GM19351 (cell line): Measurements from ENCODE around the gene ATP6V0C.

Experiments used
- ATAC-seq: cut with Tn5 transposase; IDR thresholded peaks from one replicate; pipeline ENCODE4 v1.9.1; 2021; ENCODE audit warnings: mild to moderate bottlenecking, moderate library complexity; ENCODE audit not compliant: unreplicated experiment

Gene ATP6V0C

DNA sequence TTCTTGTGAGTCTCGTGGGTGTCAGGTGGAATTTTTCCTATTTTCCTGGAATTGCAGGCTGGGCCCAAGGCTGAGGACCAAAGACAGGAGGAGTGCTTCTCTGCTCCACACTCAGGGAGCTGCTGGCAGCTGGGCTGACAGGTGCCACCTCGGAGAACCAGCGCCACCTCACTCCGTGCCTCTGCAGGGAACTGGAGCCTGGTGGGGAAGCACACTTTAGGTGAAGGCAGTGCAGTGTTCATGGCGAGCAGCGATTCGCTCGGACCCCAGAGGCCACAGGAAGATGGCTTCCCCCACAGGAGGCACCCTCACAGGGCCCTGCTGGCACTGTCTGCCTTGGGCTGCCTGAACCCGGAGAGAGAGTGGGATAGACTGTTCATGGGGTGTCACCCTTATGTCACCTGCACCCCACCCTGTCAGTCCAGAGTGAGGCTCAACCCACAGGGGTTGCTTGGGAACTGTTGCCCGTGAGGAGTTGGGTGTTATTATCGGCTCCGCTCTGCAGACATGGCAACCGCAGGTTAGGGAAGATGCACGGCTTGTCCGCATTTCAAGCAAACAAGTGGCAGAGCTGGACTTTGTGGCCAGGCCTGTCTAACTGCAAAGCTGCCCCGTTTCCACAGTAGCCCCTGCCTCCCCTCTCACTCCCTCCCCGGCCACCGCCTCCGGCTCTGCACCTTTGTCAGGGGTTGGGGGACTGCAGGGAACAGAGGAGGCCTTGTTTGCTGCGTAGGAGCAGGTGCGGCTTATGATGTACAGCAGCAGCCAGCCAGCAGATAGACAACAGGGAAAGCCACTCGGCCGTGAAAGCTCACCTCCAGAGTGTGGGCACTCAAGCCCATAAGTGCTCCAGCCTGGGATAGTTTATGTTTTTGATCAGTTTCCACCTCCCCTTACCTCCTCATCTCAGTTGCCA, 23.3 kb upstream of the ATP6V0C start:
- no peak for ATAC-seq

GRCh38 chr16:2492292-2492691, 21.5 kb upstream of the ATP6V0C start:
- no peak for ATAC-seq

- no peak for ATAC-seq
Observed at GRCh38 chr16:2493605-2494004, 20.1 kb upstream of the ATP6V0C start.

- ATAC-seq = no peak
Observed at GRCh38 chr16:2494616-2495015, 19.1 kb upstream of the ATP6V0C start.

DNA sequence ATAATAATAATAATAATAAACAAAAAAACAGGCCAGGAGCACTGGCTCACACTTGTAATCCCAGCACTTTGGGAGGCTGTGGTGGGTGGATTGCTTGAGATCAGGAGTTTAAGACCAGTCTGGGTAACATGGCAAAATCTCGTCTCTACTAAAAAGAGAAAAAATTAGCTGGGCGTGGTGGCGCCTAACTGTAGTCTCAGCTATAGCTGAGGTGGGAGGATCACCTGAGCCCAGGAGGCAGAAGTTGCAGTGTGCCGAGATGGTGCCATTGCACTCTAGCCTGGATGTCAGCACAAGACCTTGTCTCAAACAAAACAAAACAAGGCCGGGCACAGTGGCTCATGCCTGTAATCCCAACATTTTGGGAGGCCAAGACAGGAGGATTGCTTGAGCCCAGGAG, 18.7 kb upstream of the ATP6V0C start:
- ATAC-seq = no peak

- no peak for ATAC-seq
Observed at GRCh38 chr16:2496223-2497115, 17.3 kb upstream of the ATP6V0C start.

GRCh38 chr16:2497116-2497630, 16.6 kb upstream of the ATP6V0C start:
- no peak for ATAC-seq

DNA sequence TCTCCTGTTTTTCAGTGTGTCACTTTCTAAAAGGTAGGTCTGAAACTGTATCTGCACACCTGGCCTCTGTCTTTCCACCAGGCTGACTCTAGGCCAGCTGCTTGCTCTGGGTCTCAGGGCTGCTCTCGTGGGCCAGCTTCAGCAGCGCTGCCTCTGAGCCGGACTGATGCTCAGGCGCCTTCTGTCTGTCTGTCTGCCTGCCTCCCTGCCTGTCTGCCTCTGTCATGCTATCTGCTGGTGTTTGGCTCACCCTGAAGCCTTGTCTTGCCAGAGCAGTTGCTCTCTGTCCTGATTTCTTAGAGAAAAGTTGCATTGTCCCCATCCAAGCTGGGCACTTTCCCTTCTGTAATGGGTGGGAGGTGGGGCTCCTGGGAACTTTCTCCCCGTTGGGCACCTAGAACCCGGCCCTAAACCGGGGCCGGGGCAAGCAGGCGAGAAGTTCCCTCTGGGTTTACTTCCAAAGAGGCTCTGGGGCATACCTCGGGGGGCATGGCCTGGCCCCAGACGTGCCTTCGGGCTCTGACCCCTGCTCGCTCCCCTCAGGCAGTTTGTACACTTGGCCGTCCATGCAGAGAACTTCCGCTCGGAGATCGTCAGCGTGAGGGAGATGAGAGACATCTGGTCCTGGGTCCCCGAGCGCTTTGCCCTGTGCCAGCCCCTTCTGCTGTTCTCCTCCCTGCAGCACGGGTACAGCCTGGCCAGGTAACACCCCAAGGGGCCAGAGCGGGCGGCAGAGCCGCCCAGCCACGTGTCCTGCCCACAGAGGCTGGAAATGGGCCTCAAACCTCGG, 15.9 kb upstream of the ATP6V0C start:
- no peak for ATAC-seq

DNA sequence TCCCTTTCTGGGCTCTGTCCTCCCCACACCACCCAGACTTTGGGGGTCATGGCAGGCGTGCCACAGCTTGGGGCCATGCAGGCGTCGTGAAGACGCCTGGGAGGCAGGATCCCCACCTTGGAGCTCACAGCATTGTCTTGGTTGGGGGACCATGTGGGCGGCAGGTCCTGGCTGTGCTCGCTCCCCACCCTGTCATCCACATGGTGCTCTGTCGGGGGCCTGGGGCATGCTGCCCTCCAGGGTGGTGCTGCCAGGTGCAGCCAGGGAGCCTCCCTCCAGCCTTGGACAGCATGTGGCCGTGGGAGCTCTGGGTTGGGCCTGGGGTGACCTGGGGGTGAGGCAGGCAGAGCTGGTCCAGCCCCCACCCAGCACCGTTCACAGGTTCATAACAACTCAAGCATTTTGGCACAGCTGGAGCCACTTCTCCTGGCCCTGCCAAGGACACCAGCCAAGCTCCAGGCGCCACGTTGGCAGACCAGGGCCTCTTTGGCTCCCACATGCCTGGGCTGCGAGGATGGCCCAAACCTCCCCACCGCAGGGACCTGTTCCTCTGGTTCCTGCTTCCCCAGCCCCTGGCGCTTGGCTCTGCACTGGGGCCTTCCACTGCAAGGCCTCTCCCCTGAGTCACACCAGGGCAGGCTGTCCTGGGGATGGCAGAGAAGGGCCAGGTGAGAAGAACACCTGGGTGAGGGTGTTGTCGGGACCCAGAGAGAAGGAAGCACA, 15.1 kb upstream of the ATP6V0C start:
- no peak for ATAC-seq

- no peak for ATAC-seq
Observed at GRCh38 chr16:2499454-2499853, 14.3 kb upstream of the ATP6V0C start.

- ATAC-seq = no peak
Observed at GRCh38 chr16:2499890-2500429, 13.8 kb upstream of the ATP6V0C start.

DNA sequence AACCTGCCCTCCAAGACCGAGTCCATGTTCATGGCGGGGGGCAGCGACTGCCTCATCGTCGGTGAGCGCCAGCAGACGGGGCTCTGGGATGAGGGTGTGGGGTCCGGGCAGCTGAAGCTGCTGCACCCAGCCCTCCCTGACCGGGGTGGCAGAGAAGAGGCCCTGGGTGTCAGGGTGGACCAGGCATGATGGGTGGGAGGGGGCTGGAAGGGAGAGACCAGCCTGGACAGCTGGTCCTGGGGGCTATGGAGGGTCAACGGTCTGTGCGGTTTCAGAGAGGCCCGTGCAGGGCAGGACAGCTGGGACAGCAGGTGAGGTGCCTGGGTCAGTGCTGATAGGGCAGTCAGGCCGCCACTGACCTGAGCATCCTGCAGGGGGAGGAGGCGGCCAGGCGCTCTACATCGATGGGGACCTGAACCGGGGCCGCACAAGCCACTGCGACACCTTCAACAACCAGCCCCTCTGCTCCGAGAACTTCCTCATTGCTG, 13.3 kb upstream of the ATP6V0C start:
- ATAC-seq = no peak

DNA sequence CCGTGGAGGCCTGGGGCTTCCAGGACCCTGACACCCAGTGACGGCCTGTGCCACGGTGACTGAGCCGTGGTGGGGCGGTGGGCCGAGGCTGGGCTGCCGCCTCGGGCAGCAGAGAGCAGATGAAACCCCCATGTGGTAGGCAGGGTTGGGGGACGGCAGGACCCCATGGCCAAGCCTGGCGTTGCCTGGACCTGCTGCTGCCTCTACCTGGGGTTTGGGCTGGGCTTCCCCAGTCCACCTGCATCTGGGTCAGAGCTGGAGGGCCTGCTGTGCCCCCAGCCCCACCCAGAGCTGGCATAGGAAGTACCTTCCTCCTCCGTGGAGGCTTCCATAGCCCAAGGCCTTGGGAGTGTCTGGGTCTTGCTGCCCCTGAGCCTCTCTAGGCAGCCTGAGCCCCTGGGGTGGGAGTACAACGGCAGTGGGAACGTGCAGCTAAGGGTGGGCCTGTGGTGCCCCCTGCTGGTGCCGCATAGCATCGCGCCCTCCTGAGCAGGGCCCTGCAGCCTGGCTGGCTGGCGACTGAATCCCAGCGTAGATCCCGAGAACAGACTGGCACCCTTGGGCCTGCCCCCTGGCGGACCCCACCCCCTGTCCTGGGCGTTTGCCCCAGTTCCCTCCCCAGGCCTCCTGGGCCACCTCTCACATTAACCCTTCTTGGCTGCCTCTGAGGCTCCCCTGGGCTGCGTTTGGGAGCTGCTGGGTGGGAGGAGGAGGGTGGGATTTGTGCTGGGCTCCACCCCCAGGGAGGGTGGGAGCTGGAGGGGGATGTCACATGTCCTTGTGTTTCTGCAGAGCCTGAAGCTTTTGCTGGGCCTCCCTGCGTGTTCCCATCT, 12.6 kb upstream of the ATP6V0C start:
- no peak for ATAC-seq

DNA sequence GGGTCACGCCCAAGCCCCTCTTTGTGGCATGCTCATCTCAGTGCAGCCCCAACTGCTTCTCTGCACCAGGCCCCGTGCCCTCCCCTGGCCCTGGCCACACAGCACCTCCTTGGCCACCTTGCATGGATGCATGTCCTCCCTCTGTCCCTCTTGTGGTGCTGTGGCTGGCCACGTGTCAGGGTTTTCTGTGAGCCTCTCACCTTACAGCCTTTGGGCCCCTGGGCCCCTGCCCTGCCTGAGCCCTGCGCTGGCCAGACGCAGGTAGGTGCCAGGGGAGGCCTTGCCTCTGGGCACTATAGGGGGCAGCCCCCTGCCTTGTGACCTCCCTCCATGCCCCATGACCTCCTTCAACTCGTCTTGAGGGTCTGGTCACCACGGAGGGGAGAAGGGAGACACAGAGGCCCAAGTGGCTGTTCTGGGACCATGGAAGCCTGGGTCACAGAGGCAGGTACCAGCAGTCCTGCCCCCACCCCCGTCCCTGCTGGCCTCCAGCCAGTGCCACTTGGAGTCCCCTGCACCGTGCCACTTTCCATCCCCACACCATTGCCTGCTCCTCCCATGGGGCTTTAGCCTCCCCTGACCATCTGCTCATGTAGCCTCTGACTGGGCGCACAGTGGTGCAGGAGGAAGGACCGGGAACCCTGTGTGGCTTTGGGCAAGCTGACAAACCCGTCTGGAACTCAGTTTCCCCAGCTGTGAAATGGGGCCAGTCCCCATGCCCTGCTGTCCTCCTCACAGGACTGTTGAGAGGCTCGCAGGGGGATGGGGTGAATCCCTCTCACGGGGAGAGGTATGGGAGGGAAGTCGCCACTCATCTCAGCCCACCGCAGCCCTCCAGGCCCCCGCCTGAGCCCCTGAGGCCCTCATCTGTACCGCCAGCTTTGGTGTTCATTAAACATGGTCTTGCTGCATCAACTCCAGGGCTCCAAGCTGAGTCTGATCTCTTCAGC, 11.5 kb upstream of the ATP6V0C start:
- ATAC-seq = no peak

- no peak for ATAC-seq
Observed at GRCh38 chr16:2505695-2506094, 8.1 kb upstream of the ATP6V0C start.

DNA sequence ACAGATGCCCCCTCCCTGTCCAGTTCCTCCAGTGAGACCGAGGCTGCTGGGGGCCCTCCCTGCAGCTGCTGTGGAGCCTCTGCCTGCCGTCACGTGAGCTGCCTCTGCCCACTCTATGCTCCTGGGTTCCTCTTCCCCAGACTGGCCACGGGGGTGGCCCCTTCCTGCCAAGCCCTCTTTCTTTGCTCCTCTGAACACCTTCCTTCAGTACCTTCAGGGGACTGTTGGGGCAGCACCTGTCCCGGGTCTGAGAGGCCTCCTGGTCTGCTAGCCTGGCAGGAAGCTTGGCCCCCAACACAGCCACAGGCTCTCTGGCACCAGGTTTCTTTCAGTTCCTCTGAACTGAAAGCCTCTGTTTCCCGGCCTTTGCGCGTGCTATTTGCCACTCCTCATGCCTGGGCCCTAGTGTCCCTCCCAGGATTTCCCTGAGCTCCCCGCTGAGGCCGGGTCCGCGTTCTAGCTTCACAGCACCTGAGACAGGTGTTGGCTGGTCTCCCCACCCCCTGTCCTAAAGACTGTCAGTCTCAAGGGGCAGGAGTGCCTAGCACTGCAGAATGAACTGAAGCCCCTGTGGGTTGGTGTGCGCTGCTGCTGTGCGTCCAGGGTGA, 6.6 kb upstream of the ATP6V0C start:
- ATAC-seq = no peak

DNA sequence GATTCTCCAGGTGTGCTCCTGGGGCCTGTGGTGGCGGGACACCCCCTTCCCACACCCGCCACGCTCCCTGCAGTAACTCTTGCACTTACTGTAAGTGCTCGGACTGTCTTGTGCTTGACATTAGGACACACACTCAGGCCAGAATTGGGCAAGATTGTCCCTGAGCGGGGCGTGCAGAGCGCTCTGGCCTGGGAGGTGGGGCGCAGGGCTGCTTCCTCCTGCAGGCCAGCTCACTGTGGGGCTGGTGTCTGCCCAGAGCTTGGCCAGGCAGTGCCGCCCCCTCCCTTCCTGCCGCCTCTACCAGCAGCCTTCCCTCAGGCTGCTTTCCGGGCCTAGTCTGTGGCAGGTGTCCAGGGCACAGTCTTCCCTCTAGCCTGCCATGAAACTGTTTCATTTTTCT, 6.1 kb upstream of the ATP6V0C start:
- no peak for ATAC-seq
